CD4-positive, alpha-beta T cell (primary cell): ENCODE measurements around the gene FUS. TPM values are rescaled to one million over a fixed set of nuclear protein-coding genes. Genes with fewer than 3 reads are reported as not detected.
"Not testable (repeated sequence)": the region's sequence is repeated elsewhere in the genome, so short reads cannot be mapped to it uniquely, and the experiment has no call there.

Source experiments
- ATAC-seq: fragments of 200-7000 bp; cut with Tn5 transposase; one replicate; pipeline ENCODE4 v1.10.0; 2022; ENCODE audit warnings: mild to moderate bottlenecking; ENCODE audit not compliant: poor library complexity
- CTCF ChIA-PET: fragments of 350-600 bp; sonication (Branson Sonifier 250); formaldehyde crosslinking; loops from one replicate; lab custom pipeline; 2021; ENCODE audit warnings: antibody characterized with exemption, inconsistent platforms; lab: Charles Lee
- POLR2A ChIA-PET: fragments of 350-600 bp; sonication (Branson Sonifier 250); formaldehyde crosslinking; loops from one replicate; lab custom pipeline; 2021; ENCODE audit warnings: antibody characterized with exemption, inconsistent platforms; lab: Charles Lee
- DNase-seq, 14 experiments: peaks; one replicate each; pipeline ENCODE4 v3.0.0-alpha.2; 2013 to 2020; ENCODE audit warnings: mixed read lengths in 2 of 14
- H3K27ac ChIP-seq, 2 donors: one replicate each; pipeline versions ENCODE4 v1.5.1 to v1.7.0; 2013; ENCODE audit warnings: low read length in 2 of 2, low read depth in 1 of 2, mild to moderate bottlenecking in 1 of 2
- H3K27me3 ChIP-seq, 2 experiments: 1 replicate in 1 of 2; 2 replicates in 1 of 2; pipeline versions ENCODE4 v1.6.1 to v1.7.0; 2013; ENCODE audit warnings: low read length in 2 of 2, control low read depth in 1 of 2, mild to moderate bottlenecking in 1 of 2, moderate library complexity in 1 of 2; ENCODE audit not compliant: insufficient read depth in 2 of 2, control insufficient read depth in 1 of 2
- H3K36me3 ChIP-seq: one replicate; pipeline ENCODE4 v1.6.1; 2013; ENCODE audit warnings: low read length, control low read depth; ENCODE audit not compliant: insufficient read depth
- H3K4me1 ChIP-seq: one replicate; pipeline ENCODE4 v1.6.1; 2013; ENCODE audit warnings: low read length, control low read depth; ENCODE audit not compliant: insufficient read depth
- H3K4me3 ChIP-seq: one replicate; pipeline ENCODE4 v1.5.1; 2013; ENCODE audit warnings: mild to moderate bottlenecking, low read length, moderate library complexity
- H3K9me3 ChIP-seq, 2 experiments: 1 replicate in 1 of 2; 2 replicates in 1 of 2; pipeline versions ENCODE4 v1.6.1 to v1.7.0; 2013; ENCODE audit warnings: low read length in 2 of 2, mild to moderate bottlenecking in 2 of 2, control low read depth in 1 of 2, moderate library complexity in 1 of 2; ENCODE audit not compliant: control insufficient read depth in 1 of 2, insufficient read depth in 1 of 2
- H3K27ac Mint-ChIP-seq: one replicate; pipeline ENCODE4 v1.8.0; 2020; ENCODE audit warnings: mixed read lengths
- H3K27me3 Mint-ChIP-seq: one replicate; pipeline ENCODE4 v1.8.0; 2021; ENCODE audit warnings: mixed read lengths
- H3K36me3 Mint-ChIP-seq: one replicate; pipeline ENCODE4 v1.8.0; 2021; ENCODE audit warnings: low read depth, mixed read lengths
- H3K4me1 Mint-ChIP-seq: one replicate; pipeline ENCODE4 v1.8.0; 2021; ENCODE audit warnings: low read depth, mixed read lengths
- H3K4me3 Mint-ChIP-seq: one replicate; pipeline ENCODE4 v1.8.0; 2020; ENCODE audit warnings: mild to moderate bottlenecking, mixed read lengths
- H3K9me3 Mint-ChIP-seq: one replicate; pipeline ENCODE4 v1.8.0; 2020; ENCODE audit warnings: mixed read lengths
- CTCF ChIP-seq: fragments of 200-600 bp; IDR thresholded peaks from one replicate; pipeline ENCODE4 v1.8.0; 2022; ENCODE audit warnings: antibody characterized with exemption, mild to moderate bottlenecking
- intact Hi-C, 2 experiments: fragments of 100-400 bp; cut with DNase I in 1 of 2; cut with micrococcal nuclease in 1 of 2; formaldehyde crosslinking; loops; one replicate each; pipeline versions ENCODE4 v1.15.1 to v1.9.0; 2023 to 2025; cut with DNase I, micrococcal nuclease
- total RNA-seq, 174 experiments: library from RNA in 2 of 174; stranded (reverse) in 2 of 174; gene quantifications; one replicate each; pipeline ENCODE4 v1.2.3 and lab custom pipeline; 2021 to 2026

Gene FUS
- total RNA-seq, 2 experiments from 2014 or later: 699 to 733 TPM

GRCh38 chr16:31157136-31157535 lies 22.8 kb upstream of the FUS start:
- ATAC-seq (no peak), DNase-seq (peak in 1 of 14 experiments; percentile 33)
- CTCF ChIA-PET: interaction anchor here (0.7 to 1.6 kb wide), 2 partner anchors 15 to 59 kb away, joined by 3 to 7 read pairs; no protein-coding TSS in a partner anchor
- Histone ChIP-seq H3K27me3 (no peaks in the 10 kb centered on the region), H3K4me3 (no peak overlapping the region), H3K9me3 (no peaks in the 10 kb centered on the region), H3K27ac (no peak overlapping the region), H3K4me1 (peaks cover 9% of the 10 kb centered on the region), H3K36me3 (no peaks in the 10 kb centered on the region)
- Mint-ChIP-seq H3K36me3 (no peaks in the 10 kb centered on the region), H3K4me1 (peaks cover 5% of the 10 kb centered on the region), H3K27ac (no peak overlapping the region), H3K4me3 (peak overlapping the region; percentile 7), H3K9me3 (no peaks in the 10 kb centered on the region), H3K27me3 (no peaks in the 10 kb centered on the region)
- intact Hi-C loops: no loop called here
- POLR2A ChIA-PET: interaction anchor here (0.9 to 3.2 kb wide), 5 partner anchors 15 to 40 kb away, joined by 3 to 23 read pairs (median 6); partner anchors contain the start of genes FUS and KAT8
- TF ChIP-seq CTCF: no peak

- Histone ChIP-seq H3K9me3 (no peaks in the 10 kb centered on the region), H3K4me1 (no peaks in the 10 kb centered on the region), H3K36me3 (no peaks in the 10 kb centered on the region), H3K4me3 (no peak overlapping the region), H3K27ac (no peak overlapping the region), H3K27me3 (no peaks in the 10 kb centered on the region)
- Mint-ChIP-seq H3K4me1 (no peaks in the 10 kb centered on the region), H3K4me3 (no peak overlapping the region), H3K36me3 (no peaks in the 10 kb centered on the region), H3K9me3 (no peaks in the 10 kb centered on the region), H3K27me3 (no peaks in the 10 kb centered on the region), H3K27ac (no peak overlapping the region)
- TF ChIP-seq CTCF: no peak
- ChIA-PET POLR2A (interaction anchor here (0.7 to 4.2 kb wide), 2 partner anchors 13 to 293 kb away, joined by 5 to 16 read pairs; partner anchors contain the start of gene FUS), CTCF (no interaction called here)
- DNase-seq (no peak), ATAC-seq (no peak)
- intact Hi-C loops: no loop called here
These were observed 12.6 kb upstream of the FUS start for GRCh38 chr16:31167315-31167714.

GRCh38 chr16:31168848-31169247 lies 11.1 kb upstream of the FUS start:
- Histone ChIP-seq H3K9me3 (no peaks in the 10 kb centered on the region), H3K4me1 (no peaks in the 10 kb centered on the region), H3K27me3 (no peaks in the 10 kb centered on the region), H3K36me3 (no peaks in the 10 kb centered on the region), H3K27ac (no peak overlapping the region), H3K4me3 (no peak overlapping the region)
- Mint-ChIP-seq H3K4me1 (no peaks in the 10 kb centered on the region), H3K27me3 (no peaks in the 10 kb centered on the region), H3K36me3 (no peaks in the 10 kb centered on the region), H3K27ac (no peak overlapping the region), H3K9me3 (no peaks in the 10 kb centered on the region), H3K4me3 (no peak overlapping the region)
- CTCF ChIA-PET: no interaction called here
- POLR2A ChIA-PET: interaction anchor here (4.2 kb wide), 1 partner anchor 11 kb away, joined by 16 read pairs; the partner anchor contains the start of gene FUS
- no peak for TF ChIP-seq CTCF
- ATAC-seq (no peak), DNase-seq (no peak)
- intact Hi-C loops: no loop called here

- H3K4me3 ChIP-seq, H3K27ac Mint-ChIP-seq, H3K27ac ChIP-seq, CTCF ChIA-PET, POLR2A ChIA-PET, intact Hi-C loops, ATAC-seq, H3K27me3 Mint-ChIP-seq, H3K36me3 Mint-ChIP-seq, H3K27me3 ChIP-seq, H3K4me1 Mint-ChIP-seq, H3K36me3 ChIP-seq, H3K9me3 ChIP-seq, H3K4me3 Mint-ChIP-seq, DNase-seq, H3K4me1 ChIP-seq, H3K9me3 Mint-ChIP-seq: not testable (repeated sequence)
These were observed 9.9 kb upstream of the FUS start for GRCh38 chr16:31170048-31170447.
